Epithelial cell of esophagus (primary cell): ENCODE results near the gene ZNF775.

Experiments used
- DNase-seq: peaks from one replicate; pipeline ENCODE4 v3.0.0; 2010; ENCODE audit warnings: low read depth
- H3K4me3 ChIP-seq: 2 replicates; pipeline ENCODE4 v1.5.1; 2011; ENCODE audit warnings: mild to moderate bottlenecking, low read length, control low read depth
- CTCF ChIP-seq: IDR thresholded peaks from 2 replicates; pipeline ENCODE4 v1.5.1; 2011; ENCODE audit warnings: low read depth, mild to moderate bottlenecking, low read length, control low read depth, inconsistent platforms; ENCODE audit not compliant: insufficient read depth; ENCODE audit errors: missing control alignments

Gene ZNF775

GRCh38 chr7:150444674-150445365 lies 65.7 kb downstream of the ZNF775 start:
- TF ChIP-seq CTCF, result no peak
- H3K4me3 ChIP-seq, result no peak overlapping the region
- DNase-seq, result no peak

DNA sequence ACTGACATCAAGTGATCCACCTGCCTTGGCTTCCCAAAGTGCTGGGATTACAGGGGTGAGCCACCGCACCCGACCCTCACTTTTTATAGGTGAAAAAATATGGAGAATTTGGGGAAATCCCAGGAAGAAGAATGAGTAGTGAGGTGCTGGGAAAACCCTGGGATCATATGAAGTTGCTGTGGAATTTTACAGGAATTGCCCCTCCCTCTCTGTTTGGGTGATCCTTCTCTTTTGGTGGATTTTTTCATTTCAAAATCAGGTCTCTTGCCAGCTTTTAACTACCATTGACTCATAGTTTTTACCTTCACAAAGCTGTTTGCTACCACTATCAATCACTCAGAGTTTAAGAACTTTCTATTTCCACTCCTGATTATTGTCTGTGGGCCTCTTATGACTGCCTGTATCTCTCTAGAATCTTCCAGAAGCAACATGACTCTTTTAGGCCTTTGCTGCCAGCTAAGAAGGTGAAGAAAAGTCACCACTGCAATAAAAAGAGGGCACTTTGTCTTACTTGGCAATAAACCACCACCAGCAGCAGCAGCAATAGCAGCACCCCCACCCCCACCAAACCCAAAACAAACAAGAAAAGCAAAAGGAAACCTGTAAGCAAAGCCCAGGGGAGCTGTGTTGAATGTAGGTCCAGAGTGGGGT lies 67.3 kb downstream of the ZNF775 start:
- no peak for TF ChIP-seq CTCF
- no peak for DNase-seq
- H3K4me3 ChIP-seq, result no peak overlapping the region
